Skin epidermis (tissue), 12 donors: Measurements from ENCODE around the gene LAMA5.
A peak's percentile ranks its signal among the peaks of the same experiment; 100 is the strongest.

Source experiments
- H3K27ac ChIP-seq, 21 experiments: fragments of 200-600 bp; sonication (generic) in 11 of 21; one replicate each; pipeline ENCODE4 v1.5.0; 2020; ENCODE audit warnings: mild to moderate bottlenecking in 3 of 21, inconsistent platforms in 2 of 21, moderate library complexity in 2 of 21
- H3K4me3 ChIP-seq, 7 experiments: fragments of 200-600 bp; sonication (generic) in 2 of 7; one replicate each; pipeline ENCODE4 v1.5.0; 2020; ENCODE audit warnings: inconsistent platforms in 2 of 7, mild to moderate bottlenecking in 2 of 7, moderate library complexity in 1 of 7

Gene LAMA5

DNA sequence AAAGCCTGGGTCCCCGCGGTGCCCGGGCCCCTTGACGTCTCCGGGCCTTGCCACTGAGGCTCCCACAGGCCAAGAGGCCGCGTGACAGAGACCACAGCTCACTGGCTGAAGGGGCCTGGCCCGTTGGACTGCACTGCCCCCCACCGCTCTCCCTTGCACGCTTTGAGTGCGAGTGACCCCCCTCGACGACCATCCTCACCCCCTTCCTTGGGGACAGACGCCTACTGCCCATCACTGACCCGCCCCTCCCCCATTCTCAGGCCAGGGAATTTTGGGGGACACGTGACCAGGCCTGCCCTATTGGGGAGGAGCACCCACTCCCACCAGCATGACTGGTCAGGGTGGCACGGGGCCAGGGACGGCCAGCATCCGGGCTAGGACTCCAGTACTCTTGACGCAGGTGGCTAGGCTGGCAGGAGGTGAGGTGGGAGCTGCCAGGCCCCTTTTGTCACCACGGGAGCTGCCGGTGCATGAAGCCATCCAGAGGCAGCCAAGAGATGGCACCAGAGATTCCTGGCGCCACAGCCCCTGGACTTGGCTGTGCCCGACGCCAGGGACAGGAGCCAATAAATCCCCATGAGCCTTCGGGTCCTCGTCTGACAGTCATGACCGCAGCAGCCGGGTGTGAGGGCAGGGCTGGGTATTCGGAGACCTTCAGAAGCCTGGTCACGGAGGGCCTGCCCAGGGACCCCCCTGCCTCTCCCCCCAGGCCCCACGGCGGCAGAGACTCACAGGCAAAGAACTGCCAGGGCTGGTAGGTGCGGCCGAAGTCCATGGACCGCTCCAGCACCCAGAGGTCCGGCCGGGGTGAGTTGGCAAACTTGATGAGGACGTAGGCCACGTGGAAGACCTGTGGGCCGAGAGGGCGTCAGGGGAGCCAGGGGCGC is 14.5 kb downstream of the LAMA5 start:
- peak overlapping the region in 11 of 21 experiments; percentile 5 to 79 (median 54) for H3K27ac ChIP-seq
- no peak overlapping the region for H3K4me3 ChIP-seq

DNA sequence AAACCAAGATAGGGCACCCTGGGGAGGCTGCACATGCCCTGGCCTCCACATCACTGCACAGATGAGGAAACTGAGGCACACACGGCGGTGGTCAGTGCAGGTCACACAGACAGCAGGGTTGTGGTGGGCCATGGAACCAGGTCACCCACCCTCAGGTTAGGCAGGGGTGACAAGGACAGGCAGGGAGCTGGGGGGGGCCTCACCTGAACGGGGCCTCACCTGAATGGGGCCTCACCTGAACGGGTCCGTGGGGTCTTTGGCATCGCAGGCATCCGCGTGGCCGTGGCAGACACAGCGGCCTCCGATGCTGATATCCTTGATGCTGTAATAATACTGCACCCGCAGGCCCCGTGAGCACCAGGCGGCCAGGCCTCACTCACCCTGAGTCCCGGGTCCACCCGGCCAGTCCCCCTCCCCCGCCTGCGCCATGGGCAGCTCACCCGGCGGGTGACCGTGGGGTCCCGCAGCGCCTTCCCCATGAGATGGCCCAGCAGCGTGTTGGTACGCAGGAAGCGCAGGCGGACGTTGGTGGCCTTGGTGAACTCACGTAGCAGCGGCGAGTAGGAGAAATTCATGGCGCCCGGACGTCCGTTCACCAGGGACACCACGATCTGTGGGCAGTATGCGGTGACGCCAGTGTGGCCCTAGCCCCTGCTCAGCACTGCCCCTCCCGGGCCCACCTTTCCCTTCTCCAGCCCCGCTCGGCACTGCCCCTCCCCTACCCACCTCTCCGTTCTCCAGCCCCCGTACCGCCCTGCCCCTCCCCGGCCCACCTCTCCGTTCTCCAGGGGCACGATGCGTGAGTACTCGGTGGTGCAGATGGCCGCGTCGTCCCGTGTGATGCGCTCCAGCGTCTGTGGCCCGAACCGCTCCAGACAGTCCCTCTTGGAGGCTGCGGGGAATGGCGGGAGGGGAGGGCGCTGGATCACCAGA is 15.4 kb downstream of the LAMA5 start:
- peak overlapping the region in 11 of 21 experiments; percentile 44 to 80 (median 70) for H3K27ac ChIP-seq

DNA sequence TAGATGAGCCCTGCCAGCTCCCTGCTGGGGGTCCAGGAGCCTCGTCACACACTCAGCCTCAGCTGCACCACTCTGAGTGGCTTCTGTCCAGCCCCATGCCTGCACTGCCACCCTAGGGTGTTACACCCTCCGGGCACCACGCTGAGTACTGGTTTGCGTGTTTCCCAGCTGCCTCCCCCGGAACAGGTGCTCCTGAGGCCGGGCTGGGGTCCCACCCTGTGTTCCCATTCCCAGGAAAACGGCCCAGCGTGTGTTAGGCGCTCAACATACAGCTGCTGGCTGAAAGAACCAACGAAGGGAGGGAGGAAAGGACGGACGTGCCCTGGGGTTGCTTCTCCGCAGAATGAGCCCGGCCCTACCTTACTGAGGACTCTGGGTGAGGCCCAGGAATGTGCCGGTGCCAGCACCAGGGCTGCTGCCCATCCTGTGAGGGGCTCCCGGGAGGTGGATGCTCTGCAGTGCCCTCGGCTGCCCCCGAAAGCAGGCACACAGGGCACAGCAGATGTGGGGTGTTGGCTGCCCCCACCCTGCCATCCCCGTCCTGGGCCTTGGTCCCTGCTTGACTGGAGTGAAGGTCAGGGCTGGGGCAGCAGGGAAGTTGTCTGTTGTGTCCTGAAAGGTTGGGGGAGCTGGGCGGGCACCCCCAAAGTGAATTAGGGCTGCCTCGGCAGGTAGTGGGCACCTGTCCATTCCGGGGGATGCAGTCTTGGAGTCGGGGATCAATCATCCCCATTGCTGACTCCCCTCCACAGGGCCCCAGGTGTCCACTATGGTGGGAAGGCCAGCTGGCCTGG is 16.3 kb downstream of the LAMA5 start:
- Histone ChIP-seq H3K4me3 (no peak overlapping the region), H3K27ac (peak overlapping the region in 17 of 21 experiments; percentile 5 to 80 (median 63))

More for the DNA sequence above, 15.4 kb downstream of the LAMA5 start:
- H3K4me3 ChIP-seq = no peak overlapping the region

DNA sequence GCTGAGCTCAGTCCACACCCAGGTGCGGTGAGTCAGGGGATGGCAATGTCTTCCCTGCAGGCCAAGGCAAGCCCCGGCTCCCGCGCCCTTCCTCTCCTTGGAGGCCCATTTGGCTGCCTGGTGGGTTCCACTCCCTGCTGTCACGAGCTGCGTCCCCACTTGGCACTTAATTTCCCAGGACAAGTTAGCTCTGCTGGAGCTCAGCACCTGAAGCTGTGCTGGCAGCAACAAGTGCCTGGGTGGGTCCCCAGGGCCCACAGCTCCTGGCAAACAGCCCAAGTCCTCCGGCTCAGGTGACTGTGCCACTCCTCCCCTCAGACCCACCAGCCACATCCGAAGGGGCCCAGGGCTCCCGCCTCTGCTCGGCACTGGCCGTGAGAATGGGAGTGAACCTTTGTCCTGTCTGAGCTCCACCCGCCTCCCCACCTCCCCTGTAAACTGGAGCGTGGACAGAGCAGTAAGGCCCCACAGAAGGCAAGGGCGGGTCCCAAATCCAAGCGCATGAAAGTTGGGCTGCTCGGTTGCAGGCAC is 16.9 kb downstream of the LAMA5 start:
- Histone ChIP-seq H3K27ac (peak overlapping the region in 17 of 21 experiments; percentile 5 to 80 (median 63)), H3K4me3 (no peak overlapping the region)

DNA sequence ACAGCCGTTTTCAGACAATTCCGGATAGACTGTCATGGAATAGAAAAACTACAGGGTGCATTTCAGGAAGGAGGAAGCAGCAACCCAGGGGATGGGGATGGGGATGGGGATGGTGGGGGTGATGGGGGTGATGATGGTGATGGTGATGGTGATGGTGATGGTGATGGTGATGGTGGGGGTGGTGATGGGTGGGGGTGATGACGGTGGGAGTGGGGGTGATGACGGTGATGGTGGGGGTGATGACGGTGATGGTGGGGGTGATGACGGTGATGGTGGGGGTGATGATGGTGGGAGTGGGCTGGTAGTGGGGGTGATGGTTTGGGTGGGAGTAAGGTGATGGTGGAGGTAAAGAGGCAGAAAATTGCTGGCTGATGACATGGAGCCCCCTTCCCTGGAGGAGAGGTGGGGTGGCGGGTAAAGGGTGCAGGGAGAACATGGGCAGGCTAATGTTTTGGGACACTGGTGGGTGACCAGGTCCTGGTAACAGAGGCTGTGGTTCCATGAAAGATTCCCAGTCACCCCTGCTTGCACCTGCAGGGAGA is 17.5 kb downstream of the LAMA5 start:
- no peak overlapping the region for H3K4me3 ChIP-seq
- peak overlapping the region in 4 of 21 experiments; percentile 70 to 77 (median 72) for H3K27ac ChIP-seq

DNA sequence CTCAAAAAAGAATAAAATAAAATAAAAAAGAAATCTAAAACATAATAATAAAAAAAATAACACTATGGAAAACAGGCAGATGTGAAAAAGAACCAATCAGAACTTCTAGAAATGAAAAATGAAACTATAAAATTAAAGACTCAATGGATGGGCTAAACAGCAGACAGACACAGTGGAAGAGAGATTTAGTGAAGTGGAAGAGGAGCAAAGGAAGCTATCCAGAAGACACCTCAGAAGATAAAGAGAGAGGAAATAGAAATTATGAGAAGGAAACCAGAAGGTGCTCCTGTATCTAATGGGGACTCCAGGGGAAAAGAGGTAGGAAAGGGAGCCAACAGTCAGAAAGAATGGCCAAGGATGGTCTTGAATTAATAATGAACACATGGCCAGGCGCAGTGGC is 18.5 kb downstream of the LAMA5 start:
- no peak overlapping the region for H3K27ac ChIP-seq
- no peak overlapping the region for H3K4me3 ChIP-seq

DNA sequence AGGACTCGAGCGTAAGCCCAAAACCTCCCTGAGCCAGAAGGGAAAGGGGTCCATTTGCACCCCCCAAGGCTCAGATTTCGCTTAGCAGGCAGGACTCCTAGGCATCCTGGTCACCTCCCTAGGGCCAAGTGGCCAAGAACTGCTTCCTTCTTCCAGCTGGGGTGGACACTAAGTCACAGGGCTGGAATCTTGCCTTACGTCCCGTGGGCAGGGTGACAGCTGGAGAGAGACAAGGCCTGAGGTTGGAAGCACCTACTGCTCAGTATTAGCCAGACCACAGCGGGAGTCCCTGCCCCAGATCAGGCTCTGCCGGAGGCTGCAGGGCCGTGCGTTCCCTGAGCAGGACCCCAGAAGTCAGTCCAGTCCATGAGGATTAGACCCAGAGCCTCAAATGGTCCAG is 19.7 kb downstream of the LAMA5 start:
- Histone ChIP-seq H3K4me3 (no peak overlapping the region), H3K27ac (no peak overlapping the region)

DNA sequence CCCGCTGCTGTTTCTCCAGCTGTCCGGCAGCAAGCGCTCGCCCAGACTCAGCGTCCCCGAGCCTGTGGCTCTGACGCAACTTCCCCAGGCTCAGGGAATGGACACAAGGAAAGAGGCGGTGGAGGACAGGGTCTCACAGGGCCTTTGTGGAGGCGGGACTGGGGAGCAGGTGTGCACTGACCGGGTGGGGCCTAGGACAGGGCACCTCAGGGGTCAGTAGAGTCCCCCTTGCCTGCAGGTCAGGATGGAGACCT is 20.0 kb downstream of the LAMA5 start:
- no peak overlapping the region for H3K27ac ChIP-seq
- no peak overlapping the region for H3K4me3 ChIP-seq

DNA sequence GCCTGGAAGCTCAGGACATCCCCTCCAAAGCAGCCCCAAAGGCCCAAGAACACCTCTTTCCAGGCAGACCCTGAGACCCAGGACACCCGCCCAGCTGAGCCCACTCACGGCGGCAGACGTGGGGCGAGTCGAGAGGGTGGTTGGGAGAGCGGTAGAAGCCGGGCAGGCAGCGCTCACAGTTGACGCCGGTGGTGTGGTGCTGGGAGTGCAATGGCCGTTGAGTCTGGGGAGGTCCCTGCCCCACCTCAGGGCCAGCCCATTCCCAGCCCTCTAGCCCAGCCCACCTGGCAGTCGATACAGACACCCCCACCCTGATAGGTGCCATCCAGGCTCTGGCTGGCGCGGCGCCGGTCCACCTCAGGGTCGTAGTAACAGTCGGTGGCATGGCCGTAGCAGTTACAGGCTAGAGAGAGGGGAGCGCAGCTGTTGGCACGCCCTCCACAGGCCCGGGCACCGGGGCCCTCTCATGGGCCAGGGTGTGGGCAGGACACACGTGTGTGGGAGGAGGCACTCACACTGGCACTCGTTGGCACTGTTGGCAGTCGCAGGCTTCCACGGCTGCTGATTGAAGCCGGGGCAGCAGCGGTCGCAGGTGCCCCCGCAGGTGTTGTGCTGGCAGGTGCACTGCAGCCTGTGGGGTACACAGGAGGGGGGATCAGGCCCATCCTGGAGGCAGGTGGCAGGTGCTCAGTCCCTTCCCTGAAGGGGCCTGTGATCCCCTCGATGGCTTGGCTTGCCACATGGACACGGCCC is 20.5 kb downstream of the LAMA5 start:
- Histone ChIP-seq H3K4me3 (no peak overlapping the region), H3K27ac (peak overlapping the region in 2 of 21 experiments; percentile 7 to 16)

DNA sequence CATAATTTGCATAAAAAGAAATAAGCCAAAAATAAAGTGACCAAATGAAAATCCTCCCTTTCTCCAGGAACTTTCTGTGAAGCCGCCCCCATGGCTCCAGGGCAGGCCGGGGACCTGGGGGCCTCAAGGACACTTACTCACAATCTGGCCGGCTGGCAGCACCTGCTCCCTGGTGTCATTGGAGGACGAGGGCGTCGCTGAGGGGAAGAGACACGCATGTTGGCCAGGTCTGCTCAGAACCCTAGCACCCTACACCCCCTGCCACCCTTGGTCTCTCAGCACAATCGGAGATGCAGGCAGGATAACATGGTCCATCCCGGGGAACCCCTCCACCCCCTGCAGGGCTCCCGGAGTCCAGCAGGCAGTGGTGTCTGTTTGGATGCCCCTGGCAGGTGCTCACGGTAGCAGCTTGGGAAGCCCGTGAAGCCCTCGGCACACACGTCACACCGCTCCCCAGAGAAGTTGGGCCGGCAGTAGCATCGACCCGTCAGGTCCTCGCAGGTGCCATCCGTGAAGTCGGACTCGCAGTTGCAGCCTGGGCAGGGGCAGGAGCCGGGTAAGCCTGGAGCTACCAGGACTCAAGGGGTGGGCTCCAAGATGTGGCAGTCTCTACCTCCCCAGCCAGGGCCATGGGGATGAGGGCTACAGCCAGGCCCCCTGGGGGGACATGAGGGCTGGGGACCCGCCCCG is 21.3 kb downstream of the LAMA5 start:
- no peak overlapping the region for H3K4me3 ChIP-seq
- peak overlapping the region in 1 of 21 experiments; percentile 7 for H3K27ac ChIP-seq

DNA sequence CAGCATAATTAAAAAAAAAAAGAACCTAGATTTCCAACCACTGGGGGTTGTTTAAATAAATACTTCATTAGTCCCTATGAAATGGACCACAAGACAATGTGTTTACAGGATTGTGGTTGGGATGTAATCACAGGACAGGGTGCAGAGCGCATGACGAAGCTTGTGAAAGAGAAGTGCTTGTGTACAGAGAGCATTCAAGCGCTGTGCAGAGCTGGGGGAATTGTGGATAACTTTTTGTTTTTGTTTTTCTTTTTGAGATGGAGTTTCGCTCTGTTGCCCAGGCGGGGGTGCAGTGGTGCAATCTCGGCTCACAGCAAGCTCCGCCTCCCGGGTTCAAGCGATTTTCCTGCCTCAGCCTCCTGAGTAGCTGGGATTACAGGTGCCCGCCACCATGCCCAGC is 22.3 kb downstream of the LAMA5 start:
- Histone ChIP-seq H3K4me3 (no peak overlapping the region), H3K27ac (no peak overlapping the region)

DNA sequence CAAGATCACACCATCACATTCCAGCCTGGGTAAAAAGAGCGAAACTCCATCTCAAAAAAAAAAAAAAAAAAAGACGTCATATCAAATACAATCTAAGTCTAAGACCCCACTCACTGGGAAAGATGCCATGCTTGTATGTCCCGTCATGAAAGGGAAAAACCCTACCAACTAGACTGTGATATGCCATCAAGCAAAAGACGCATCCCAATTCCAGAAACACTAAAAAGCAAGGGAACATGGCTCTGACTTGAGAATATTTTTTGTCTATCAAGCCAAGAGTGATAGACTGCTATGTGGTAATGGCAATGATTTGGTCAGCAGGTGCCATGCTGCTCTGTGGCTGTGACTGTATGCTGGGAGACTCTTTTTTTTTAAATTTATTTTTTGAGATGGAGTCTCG is 23.0 kb downstream of the LAMA5 start:
- H3K4me3 ChIP-seq = no peak overlapping the region
- no peak overlapping the region for H3K27ac ChIP-seq

DNA sequence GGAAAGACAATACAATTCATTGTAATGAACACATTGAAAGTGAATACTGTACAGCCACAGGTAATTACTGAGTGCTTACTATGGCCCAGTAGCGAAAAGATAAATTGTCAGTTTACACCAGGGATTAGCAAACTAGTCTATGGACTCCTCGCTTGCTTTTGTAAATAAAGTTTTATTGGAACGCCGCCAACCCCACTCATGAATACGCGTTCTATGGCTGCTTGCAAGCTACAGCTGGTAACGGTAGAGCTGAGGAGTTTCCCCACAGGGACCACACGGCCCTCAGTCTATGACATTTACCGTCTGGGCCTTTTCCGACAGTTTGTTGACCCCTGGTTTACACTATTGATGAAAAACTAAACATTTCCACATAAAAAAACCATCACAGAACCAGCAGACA is 24.2 kb downstream of the LAMA5 start:
- H3K27ac ChIP-seq = no peak overlapping the region

DNA sequence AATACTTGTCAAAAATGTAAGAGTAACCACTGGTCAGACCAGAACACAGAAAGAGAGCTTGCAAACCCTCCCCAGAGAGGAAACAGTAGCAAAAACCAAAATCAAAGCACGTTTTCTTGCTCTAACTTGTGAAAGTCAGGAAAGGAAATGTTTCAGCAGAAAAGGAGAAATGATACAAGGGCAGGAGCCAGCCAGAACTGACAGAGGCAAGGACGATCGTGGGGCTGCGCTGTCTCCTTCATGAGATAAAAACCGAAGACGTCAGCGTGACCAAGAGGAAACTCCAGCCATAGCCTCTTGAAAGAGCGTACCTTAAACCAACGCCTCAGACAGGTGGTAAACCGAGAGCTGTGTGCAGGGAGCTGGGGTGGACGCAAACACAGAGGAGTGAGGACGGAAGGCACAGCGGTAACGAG is 27.5 kb downstream of the LAMA5 start:
- Histone ChIP-seq H3K27ac (peak overlapping the region in 1 of 21 experiments; percentile 10), H3K4me3 (no peak overlapping the region)

More for the DNA sequence above, 24.2 kb downstream of the LAMA5 start:
- no peak overlapping the region for H3K4me3 ChIP-seq

DNA sequence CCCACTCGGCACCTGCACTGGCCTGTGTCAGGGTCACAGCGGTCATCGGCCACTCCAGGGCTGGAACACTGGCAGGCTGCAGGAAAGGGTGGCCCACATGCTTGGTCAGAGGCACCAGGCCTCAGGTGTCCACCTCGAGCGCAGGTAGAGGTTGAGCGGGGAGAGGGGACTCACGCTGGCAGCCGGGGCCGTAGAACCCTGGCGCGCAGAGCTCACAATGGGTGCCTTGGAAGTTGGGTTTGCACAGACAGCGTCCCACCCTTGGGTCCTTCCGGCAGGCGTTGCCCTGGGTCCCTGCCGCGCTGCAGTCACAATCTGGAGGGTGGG is 28.9 kb downstream of the LAMA5 start:
- Histone ChIP-seq H3K4me3 (no peak overlapping the region), H3K27ac (peak overlapping the region in 1 of 21 experiments; percentile 52)

DNA sequence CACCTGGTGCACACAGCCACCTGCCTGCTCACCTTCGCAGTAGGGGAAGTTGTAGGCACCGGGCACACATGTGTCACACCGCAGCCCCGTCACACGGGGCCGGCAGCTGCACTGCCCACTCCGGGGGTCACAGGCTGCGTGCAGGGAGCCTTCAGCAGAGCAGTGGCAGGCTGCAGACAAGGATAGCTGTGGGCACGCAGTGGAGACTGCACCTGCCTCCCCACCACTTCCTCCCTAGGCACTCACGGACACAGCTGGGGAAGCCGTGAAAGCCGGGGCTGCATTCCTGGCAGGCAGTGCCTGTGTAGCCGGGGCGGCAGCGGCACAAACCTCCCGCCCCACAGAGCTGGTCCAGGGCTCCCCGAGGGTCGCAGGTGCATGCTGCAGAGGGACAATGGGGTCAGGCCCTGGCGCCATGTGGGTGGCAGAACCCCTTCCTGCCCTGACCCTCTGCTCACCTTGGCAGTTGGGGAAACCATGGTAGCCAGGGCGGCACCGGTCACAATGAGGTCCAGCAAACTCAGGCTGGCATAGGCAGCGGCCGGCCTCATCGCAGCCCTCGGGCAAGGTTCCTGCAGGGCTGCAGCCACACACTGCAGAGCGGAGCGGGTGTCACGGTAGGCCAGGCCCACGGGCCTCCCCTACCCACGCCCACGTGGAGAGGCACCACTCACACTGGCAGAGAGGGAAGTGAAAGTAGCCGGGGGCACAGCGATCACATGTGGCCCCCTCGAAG is 29.4 kb downstream of the LAMA5 start:
- H3K4me3 ChIP-seq = no peak overlapping the region
- peak overlapping the region in 1 of 21 experiments; percentile 52 for H3K27ac ChIP-seq

DNA sequence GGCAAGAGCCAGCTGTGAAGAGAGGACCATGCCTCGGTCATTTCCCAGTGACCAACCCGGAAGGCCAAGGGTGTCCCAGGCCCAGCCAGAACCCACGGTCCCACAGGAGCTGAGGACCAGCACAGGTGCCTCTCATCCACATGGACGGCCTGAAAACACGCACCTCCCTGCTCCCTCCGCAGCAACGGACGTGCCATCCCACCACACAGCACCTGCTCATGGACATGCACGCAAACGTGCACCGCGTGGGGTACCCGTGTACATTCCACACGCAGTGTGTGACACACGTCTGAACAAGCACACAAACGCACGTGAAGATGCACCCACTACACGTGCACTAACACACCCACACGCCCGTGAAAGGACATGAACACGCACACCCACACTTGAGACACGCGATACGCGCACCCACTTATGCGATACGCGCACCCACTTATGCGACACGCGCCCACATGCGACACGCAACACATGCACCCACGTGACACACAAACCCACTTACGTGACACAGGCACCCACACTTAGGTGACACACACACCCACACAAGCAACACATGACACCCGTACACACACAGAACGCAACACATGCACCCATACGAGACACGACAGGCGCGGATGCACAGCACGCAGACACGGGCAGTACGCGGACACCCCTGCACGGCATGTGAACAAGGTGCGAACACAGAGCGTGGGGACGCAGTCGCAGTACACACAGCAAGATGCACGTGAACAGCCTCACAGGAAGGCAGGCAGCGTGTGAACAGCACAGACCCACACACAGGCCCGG is 30.1 kb downstream of the LAMA5 start:
- H3K4me3 ChIP-seq = no peak overlapping the region
- peak overlapping the region in 1 of 21 experiments; percentile 24 for H3K27ac ChIP-seq
